CD14-positive monocyte (primary cell): ENCODE data around the gene HS6ST3. TPM values are rescaled to one million over a fixed set of nuclear protein-coding genes. Genes with fewer than 3 reads are reported as not detected.

Experiments used
- DNase-seq, 3 donors: peaks; one replicate each; pipeline ENCODE4 v3.0.0-alpha.2; 2011 to 2022
- H2AFZ ChIP-seq: 2 replicates; pipeline ENCODE4 v1.6.0; 2012; ENCODE audit warnings: mild to moderate bottlenecking, low read depth, low read length, inconsistent platforms; ENCODE audit not compliant: insufficient read depth, poor library complexity, severe bottlenecking
- H3K27ac ChIP-seq, 2 donors: 1 replicate in 1 of 2; 2 replicates in 1 of 2; pipeline ENCODE4 v1.5.1; 2012 to 2013; ENCODE audit warnings: low read length in 2 of 2, control low read depth in 1 of 2, inconsistent platforms in 1 of 2, low read depth in 1 of 2, mild to moderate bottlenecking in 1 of 2
- H3K27me3 ChIP-seq, 2 donors: one replicate each; pipeline versions ENCODE4 v1.6.0 to v1.6.1; 2011 to 2013; ENCODE audit warnings: low read length in 2 of 2; ENCODE audit not compliant: control insufficient read depth in 2 of 2, insufficient read depth in 2 of 2
- H3K36me3 ChIP-seq, 2 donors: replicated peaks in 1 of 2; 1 replicate in 1 of 2; 2 replicates in 1 of 2; pipeline versions ENCODE4 v1.5.1 to v1.6.1; 2012 to 2013; ENCODE audit warnings: low read length in 2 of 2, control low read depth in 1 of 2, inconsistent platforms in 1 of 2, mild to moderate bottlenecking in 1 of 2; ENCODE audit not compliant: insufficient read depth in 2 of 2, control insufficient read depth in 1 of 2
- H3K4me1 ChIP-seq, 2 donors: 1 replicate in 1 of 2; 2 replicates in 1 of 2; pipeline versions ENCODE4 v1.5.1 to v1.6.1; 2012 to 2013; ENCODE audit warnings: low read length in 2 of 2, control low read depth in 1 of 2, inconsistent platforms in 1 of 2, mild to moderate bottlenecking in 1 of 2, moderate library complexity in 1 of 2; ENCODE audit not compliant: insufficient read depth in 2 of 2, control insufficient read depth in 1 of 2
- H3K4me2 ChIP-seq: replicated peaks from 2 replicates; pipeline ENCODE3; 2012; ENCODE audit warnings: low read length, moderate library complexity, mild to moderate bottlenecking; ENCODE audit not compliant: poor library complexity, severe bottlenecking; ENCODE audit errors: extremely low read depth
- H3K4me3 ChIP-seq, 3 experiments: fragments of 200-600 bp in 1 of 3; sonication (generic) in 1 of 3; replicated peaks in 1 of 3; 1 replicate in 2 of 3; 2 replicates in 1 of 3; pipeline ENCODE4 v1.5.1; 2011 to 2013; ENCODE audit warnings: low read length in 3 of 3, mild to moderate bottlenecking in 3 of 3, control low read depth in 2 of 3, low read depth in 2 of 3, inconsistent platforms in 1 of 3, moderate library complexity in 1 of 3
- H3K79me2 ChIP-seq: 2 replicates; pipeline ENCODE4 v1.6.0; 2012; ENCODE audit warnings: mild to moderate bottlenecking, control low read depth, inconsistent platforms, low read length, moderate library complexity; ENCODE audit not compliant: insufficient read depth
- H3K9ac ChIP-seq: 2 replicates; pipeline ENCODE4 v1.6.0; 2017; ENCODE audit warnings: low read length, mild to moderate bottlenecking; ENCODE audit not compliant: insufficient read depth, poor library complexity, severe bottlenecking
- H3K9me3 ChIP-seq, 2 donors: replicated peaks in 1 of 2; 1 replicate in 1 of 2; 2 replicates in 1 of 2; pipeline versions ENCODE4 v1.5.1 to v1.6.1; 2012 to 2013; ENCODE audit warnings: low read length in 2 of 2, control low read depth in 1 of 2; ENCODE audit not compliant: control insufficient read depth in 1 of 2, insufficient read depth in 1 of 2
- H4K20me1 ChIP-seq: 2 replicates; pipeline ENCODE4 v1.6.0; 2012; ENCODE audit warnings: mild to moderate bottlenecking, low read length, control low read depth, moderate library complexity; ENCODE audit not compliant: insufficient read depth
- H3K27ac Mint-ChIP-seq, 7 donors: one replicate each; pipeline ENCODE4 v1.8.0; 2020; ENCODE audit warnings: mild to moderate bottlenecking in 7 of 7, mixed read lengths in 7 of 7, moderate library complexity in 6 of 7, inconsistent platforms in 2 of 7
- H3K27me3 Mint-ChIP-seq, 3 donors: one replicate each; pipeline ENCODE4 v1.8.0; 2021 to 2022; ENCODE audit warnings: low read depth in 3 of 3, mild to moderate bottlenecking in 3 of 3, mixed read lengths in 3 of 3, moderate library complexity in 3 of 3, inconsistent platforms in 1 of 3
- H3K36me3 Mint-ChIP-seq, 2 donors: one replicate each; pipeline ENCODE4 v1.8.0; 2020; ENCODE audit warnings: mixed read lengths in 2 of 2, inconsistent platforms in 1 of 2, mild to moderate bottlenecking in 1 of 2
- H3K4me1 Mint-ChIP-seq: one replicate; pipeline ENCODE4 v1.8.0; 2020; ENCODE audit warnings: mild to moderate bottlenecking, mixed read lengths
- H3K4me3 Mint-ChIP-seq, 2 donors: one replicate each; pipeline ENCODE4 v1.8.0; 2020; ENCODE audit warnings: mild to moderate bottlenecking in 2 of 2, mixed read lengths in 2 of 2, moderate library complexity in 1 of 2
- H3K9me3 Mint-ChIP-seq, 7 donors: one replicate each; pipeline ENCODE4 v1.8.0; 2020 to 2022; ENCODE audit warnings: mixed read lengths in 7 of 7, mild to moderate bottlenecking in 6 of 7, moderate library complexity in 6 of 7, inconsistent platforms in 2 of 7
- WGBS: methylation state at CpG from one replicate; pipeline ENCODE4 v1.1.5; 2013; ENCODE audit warnings: missing lambda C conversion rate; ENCODE audit not compliant: insufficient coverage; 5-methylcytosine and 5-hydroxymethylcytosine counted together
- intact Hi-C, 2 donors: fragments of 100-400 bp; cut with micrococcal nuclease; formaldehyde crosslinking; loops; one replicate each; pipeline versions ENCODE4 v1.15.0 to v1.15.1; 2023
- polyA plus RNA-seq, 3 donors: library from polyadenylated mRNA; depleted of rRNA in 1 of 3; unstranded in 2 of 3; stranded (reverse) in 1 of 3; fragments of 300-500 nt in 2 of 3; fragments of >200 nt in 1 of 3; fragmentation: Illumina TruSeq in 2 of 3; gene quantifications; 1 replicate in 2 of 3; 2 replicates in 1 of 3; pipeline ENCODE4 v1.2.3, GENCODE V29; 2012 to 2021
- TF ChIP-seq, protein P1 (sequence below): fragments of 200-600 bp; IDR thresholded peaks from one replicate; pipeline ENCODE4 v1.8.0; 2022; ENCODE audit warnings: antibody characterized with exemption, mild to moderate bottlenecking

Gene HS6ST3
- polyA plus RNA-seq, 3 donors, result not detected

DNA sequence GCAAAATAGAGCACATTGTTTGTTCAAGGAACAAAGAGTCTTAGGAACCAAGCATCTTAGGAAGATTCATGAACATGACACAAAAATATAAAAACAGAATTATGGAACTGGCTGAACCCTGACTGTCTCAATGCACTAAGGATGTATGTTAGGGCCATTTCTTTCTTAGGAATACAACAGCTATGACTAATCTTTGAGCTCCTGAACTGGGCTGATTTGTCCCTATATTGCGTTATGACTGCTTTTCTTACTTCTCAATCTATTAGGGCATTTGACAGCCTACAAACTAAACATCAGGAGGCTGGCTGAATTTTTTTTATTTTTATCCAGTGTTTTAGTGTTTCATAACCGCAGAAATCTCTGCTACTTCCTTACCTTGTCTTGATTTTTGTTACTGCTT is 693.1 kb downstream of the HS6ST3 start:
- peaks cover 2 to 5% (median 3%) of the 10 kb centered on the region in 7 donors for H3K9me3 Mint-ChIP-seq
- Histone ChIP-seq H3K9me3 (no peaks in the 10 kb centered on the region), H3K4me3 (no peak overlapping the region), H3K4me1 (no peaks in the 10 kb centered on the region), H3K79me2 (no peaks in the 10 kb centered on the region), H3K36me3 (no peaks in the 10 kb centered on the region), H4K20me1 (no peaks in the 10 kb centered on the region), H3K27me3 (no peaks in the 10 kb centered on the region), H3K4me2 (no peak overlapping the region), H3K9ac (no peak overlapping the region), H3K27ac (no peak overlapping the region), H2AFZ (no peak overlapping the region)
- no peak overlapping the region for H3K4me3 Mint-ChIP-seq
- TF ChIP-seq, protein P1, sequence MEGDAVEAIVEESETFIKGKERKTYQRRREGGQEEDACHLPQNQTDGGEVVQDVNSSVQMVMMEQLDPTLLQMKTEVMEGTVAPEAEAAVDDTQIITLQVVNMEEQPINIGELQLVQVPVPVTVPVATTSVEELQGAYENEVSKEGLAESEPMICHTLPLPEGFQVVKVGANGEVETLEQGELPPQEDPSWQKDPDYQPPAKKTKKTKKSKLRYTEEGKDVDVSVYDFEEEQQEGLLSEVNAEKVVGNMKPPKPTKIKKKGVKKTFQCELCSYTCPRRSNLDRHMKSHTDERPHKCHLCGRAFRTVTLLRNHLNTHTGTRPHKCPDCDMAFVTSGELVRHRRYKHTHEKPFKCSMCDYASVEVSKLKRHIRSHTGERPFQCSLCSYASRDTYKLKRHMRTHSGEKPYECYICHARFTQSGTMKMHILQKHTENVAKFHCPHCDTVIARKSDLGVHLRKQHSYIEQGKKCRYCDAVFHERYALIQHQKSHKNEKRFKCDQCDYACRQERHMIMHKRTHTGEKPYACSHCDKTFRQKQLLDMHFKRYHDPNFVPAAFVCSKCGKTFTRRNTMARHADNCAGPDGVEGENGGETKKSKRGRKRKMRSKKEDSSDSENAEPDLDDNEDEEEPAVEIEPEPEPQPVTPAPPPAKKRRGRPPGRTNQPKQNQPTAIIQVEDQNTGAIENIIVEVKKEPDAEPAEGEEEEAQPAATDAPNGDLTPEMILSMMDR, result no peak
- peaks cover 0 to 2% (median 0%) of the 10 kb centered on the region in 3 donors for H3K27me3 Mint-ChIP-seq
- WGBS, result no CpG with 5 or more reads among the region's 2 CpGs
- DNase-seq, result no peak
- no peaks in the 10 kb centered on the region for H3K36me3 Mint-ChIP-seq
- H3K27ac Mint-ChIP-seq, result no peak overlapping the region
- H3K4me1 Mint-ChIP-seq, result no peaks in the 10 kb centered on the region
- intact Hi-C loops, result no loop called here

DNA sequence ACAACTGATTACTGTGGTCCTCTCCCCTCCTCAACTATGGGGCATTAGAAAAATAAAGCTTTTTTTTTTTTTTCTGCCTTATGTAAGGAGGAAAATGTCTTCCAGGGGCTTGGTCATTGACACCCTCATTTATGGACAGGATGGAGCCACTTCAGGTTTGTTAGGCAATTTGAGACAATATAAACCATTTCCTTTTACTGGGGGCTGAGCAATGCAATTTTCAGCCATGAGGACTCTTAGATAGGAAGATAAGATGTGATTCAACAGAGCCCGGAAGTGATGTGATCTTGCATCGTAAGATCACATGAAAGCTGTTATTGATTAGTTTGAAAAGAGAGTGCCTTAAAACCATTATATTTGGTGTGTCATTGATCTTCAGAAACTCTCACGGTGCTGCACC is 693.6 kb downstream of the HS6ST3 start:
- Mint-ChIP-seq H3K27ac (no peak overlapping the region), H3K9me3 (peaks cover 0 to 5% (median 2%) of the 10 kb centered on the region in 7 donors), H3K27me3 (peaks cover 0 to 2% (median 0%) of the 10 kb centered on the region in 3 donors), H3K4me1 (no peaks in the 10 kb centered on the region), H3K4me3 (no peak overlapping the region), H3K36me3 (no peaks in the 10 kb centered on the region)
- H3K79me2 ChIP-seq, result no peaks in the 10 kb centered on the region
- no peaks in the 10 kb centered on the region for H3K4me1 ChIP-seq
- H3K27ac ChIP-seq, result no peak overlapping the region
- TF ChIP-seq, protein P1, result no peak
- no peak overlapping the region for H2AFZ ChIP-seq
- WGBS, result no CpG with 5 or more reads among the region's 3 CpGs
- DNase-seq, result no peak
- no peaks in the 10 kb centered on the region for H4K20me1 ChIP-seq
- no peaks in the 10 kb centered on the region for H3K9me3 ChIP-seq
- no peak overlapping the region for H3K9ac ChIP-seq
- intact Hi-C loops, result no loop called here
- H3K36me3 ChIP-seq, result no peaks in the 10 kb centered on the region
- no peak overlapping the region for H3K4me2 ChIP-seq
- no peak overlapping the region for H3K4me3 ChIP-seq
- no peaks in the 10 kb centered on the region for H3K27me3 ChIP-seq
